ENCODE results near the gene DSCAM. TPM values are rescaled to one million over a fixed set of nuclear protein-coding genes. Genes with fewer than 3 reads are reported as not detected.
"Not testable (repeated sequence)": the region's sequence is repeated elsewhere in the genome, so short reads cannot be mapped to it uniquely, and the experiment has no call there.

The DSCAM gene
- total RNA-seq, 1 experiment from 2014 or later = not detected

DNA sequence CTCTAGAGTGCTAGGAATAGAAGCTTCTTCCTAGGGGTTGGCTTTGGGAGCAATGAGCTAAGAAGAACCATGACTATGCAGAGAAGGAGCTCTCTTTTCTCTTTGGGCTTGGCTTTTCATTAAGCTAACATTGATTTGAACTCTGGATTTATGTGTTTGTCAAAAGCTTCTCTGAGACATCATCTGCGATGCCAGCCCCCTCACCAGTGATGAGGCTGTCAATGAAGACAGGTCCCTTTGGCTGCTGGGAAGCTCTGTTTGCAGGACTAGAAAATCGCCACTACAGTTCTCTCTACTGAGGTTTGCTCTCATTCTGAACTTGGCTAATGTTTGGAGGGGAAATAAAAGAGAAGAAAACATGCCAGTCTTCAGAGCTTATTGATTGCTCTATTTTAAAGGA, 794.7 kb downstream of the DSCAM start:
- DNase-seq (ENCODE audit: low spot score) = no peak

DNA sequence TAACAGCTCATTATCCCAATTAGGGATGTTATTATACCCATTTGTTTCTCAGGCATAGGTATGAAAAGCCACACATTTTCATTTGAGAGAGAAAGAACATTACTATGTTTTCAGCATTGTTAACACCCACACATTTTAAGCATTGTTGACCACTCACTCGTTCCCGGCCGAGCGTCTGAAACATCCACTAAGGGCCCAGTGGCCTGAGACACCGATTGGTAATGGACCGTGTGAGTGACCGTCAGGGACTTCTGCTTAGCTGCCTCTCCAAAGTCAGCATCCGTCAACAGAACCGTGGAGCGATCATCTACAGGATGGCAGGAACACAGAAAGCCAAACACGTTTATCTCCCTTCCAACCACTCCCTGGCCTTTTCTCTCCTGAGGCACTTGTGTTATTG, 795.2 kb downstream of the DSCAM start:
- DNase-seq (ENCODE audit: low spot score) = no peak

DNA sequence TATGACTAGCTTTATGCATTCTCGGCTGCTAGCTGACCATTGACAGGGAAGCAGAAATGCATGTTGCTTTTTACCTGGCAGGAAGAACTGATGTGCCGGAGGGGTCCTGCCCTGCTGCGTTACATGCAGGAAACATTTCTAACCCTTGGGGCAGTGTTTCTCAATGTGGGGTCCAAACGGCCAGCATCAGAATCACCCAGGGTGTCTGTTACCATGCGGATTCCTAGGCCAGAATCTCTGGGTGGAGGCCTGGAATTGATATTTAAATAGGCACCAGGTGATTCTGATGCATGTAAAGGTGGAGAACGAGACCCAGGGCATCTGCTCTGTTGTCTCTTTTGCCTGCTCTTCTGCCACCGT, 797.0 kb downstream of the DSCAM start:
- DNase-seq (ENCODE audit: low spot score) = no peak

DNA sequence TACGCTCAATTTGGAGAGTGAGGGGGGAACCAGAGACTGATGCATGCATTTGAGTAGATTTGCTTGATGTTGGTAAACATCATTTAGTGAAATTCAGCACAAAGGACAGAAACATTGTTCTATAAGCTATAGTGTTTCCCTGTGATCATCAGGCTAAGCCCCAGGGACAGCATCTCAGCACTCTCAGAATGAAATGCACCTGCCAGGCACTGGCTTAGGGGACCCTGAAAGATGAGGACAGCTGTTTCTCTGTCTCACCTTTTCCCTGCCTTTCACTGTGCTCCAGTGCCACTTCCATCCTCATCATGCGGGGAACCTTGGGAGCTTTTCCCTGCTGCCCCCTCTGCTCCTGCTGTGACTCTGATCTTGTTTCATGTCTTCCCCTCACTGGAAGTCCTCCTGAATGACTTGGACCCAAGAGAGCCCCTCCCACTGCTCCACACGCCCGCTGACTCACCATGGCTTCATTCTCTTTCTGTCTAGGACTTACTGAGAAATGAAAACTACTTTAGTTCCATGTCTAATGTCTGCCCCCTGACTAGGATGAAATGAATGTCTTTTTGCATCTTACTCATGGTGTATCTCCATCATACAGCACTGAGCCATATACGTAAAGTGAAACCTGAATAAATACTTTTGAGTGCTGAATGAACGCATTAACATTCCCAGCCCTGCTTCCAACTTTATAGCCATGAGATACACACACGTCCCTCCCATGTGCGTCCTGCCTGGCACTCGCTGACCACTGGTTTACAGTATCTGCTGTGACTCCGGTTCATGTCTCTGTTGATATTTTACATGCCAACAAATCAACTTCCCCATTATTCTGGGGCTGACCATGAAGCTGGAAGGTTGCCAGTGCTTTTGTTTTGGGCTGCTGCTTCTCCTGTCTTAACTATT, 797.7 kb downstream of the DSCAM start:
- no peak for DNase-seq (ENCODE audit: low spot score)

DNA sequence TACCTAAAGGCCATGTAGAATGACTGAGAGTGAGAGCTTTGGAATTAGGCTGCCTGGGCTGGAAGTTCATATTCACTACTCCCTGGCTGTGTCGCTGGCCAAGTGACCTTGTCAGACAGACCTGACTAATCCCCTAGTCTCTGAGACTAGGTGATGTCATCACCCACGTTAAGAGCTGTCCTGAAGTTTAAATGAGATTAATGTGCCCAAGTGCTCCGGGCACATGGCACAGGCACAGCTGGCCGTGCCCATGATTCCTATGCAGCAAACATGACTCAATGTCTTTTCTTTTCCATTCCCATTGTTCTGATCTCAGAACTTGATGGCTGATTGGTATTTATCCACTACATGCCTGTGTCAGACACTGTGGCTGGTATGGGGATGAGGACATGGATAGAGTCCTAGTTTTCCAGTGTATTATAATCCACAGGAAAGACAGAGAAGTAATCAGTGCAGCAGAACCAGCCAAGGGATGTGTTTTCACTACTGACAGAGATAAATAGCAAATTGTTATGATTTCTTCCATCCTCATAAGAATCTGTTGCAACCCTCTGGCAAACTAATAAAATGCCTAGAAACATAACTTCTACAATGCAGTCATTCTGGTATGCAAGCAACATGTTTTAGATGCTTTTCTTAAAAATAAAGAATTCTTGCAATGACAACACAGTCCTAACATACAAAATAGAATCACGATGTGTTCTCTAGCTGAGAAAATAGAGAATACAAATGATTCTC, 798.8 kb downstream of the DSCAM start:
- no peak for DNase-seq (ENCODE audit: low spot score)

DNA sequence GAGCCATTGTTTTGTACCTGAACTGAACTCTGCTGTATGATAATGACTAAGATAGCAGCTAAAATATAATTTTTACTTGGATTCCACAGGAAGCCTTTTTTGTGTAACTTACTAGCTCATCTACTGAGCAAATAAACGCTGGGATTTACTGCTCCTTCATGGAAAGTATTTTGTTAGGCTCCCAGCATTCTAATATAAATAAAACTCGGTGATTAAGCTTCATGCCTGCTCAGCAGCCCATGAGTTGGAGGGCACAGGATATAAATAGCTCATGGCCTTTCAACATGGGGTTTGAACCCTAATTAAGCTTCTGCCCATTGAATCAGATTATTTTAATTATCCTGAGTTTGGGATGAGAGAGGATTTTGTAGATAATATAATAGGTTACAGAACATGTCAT, 799.7 kb downstream of the DSCAM start:
- no peak for DNase-seq (ENCODE audit: low spot score)

DNA sequence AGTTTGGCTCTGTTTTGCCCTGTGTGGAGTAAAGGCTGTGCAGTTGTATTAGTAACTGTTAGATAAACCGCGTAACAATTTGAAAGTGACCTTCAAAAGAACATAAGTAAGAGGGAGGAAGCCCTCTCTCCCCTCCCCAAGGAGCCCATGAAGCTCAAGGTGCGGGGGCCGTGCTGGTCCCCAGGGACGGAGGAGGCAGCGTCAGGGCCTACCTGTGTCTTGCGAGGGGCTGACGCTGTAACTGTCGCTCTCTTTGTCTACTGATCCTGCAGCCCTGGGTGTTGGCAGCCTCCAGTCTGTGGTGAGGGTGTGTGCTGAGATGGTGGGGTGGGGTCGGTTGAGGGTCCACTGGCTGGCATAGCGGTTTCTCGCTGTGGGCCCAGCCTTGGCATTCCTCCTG, 803.1 kb downstream of the DSCAM start:
- no peak for DNase-seq (ENCODE audit: low spot score)

DNA sequence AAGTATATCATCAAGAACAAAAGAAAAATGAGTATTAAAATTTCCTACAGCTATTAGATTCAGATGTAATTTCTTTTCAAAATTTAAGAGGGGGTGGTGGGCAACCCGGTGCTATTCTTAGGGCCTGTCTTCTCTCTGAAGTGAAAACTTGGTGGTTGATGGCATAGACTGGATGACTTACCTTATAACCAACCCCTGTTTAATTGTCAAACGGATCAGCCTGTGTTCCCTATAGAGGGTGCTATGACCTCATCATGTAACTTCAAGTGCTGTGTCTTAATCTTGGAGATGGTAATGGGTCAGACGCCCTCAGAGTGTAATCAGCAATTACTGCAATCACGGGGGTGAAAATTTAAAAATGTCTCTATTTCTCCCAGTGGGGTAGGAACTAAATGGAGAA, 803.5 kb downstream of the DSCAM start:
- no peak for DNase-seq (ENCODE audit: low spot score)

DNA sequence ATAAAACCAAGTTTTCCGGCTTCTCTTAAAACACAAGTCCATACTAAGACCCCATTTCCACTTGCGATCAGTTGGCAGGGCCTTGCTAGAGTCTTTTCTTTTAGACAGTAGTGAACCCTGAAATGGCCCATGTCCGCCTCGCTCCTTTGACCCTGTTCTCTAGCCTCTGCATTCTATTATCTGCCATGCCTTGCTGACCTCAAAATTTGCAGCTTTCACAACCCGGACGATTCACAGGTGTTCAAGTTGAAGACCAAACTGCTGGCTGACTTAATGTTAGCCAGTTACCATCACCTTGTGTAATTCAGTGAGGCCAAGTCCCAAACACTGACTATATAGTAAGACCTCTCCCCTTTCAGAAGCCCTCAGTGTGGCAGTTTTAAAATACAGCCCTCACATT, 805.5 kb downstream of the DSCAM start:
- DNase-seq (ENCODE audit: low spot score) = no peak

DNA sequence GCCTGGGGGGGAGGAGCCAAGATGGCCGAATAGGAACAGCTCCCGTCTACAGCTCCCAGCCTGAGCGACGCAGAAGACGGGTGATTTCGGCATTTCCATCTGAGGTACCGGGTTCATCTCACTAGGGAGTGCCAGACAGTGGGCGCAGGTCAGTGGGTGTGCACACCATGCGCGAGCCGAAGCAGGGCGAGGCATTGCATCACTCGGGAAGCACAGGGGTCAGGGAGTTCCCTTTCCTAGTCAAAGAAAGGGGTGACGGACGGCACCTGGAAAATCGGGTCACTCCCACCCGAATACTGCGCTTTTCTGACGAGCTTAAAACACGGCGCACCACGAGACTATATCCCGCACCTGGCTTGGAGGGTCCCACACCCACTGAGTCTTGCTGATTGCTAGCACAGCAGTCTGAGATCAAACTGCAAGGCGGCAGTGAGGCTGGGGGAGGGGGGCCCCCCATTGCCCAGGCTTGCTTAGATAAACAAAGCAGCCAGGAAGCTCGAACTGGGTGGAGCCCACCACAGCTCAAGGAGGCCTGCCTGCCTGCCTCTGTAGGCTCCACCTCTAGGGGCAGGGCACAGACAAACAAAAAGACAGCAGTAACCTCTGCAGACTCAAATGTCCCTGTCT, 813.7 kb downstream of the DSCAM start:
- DNase-seq (ENCODE audit: low spot score) = not testable (repeated sequence)

DNA sequence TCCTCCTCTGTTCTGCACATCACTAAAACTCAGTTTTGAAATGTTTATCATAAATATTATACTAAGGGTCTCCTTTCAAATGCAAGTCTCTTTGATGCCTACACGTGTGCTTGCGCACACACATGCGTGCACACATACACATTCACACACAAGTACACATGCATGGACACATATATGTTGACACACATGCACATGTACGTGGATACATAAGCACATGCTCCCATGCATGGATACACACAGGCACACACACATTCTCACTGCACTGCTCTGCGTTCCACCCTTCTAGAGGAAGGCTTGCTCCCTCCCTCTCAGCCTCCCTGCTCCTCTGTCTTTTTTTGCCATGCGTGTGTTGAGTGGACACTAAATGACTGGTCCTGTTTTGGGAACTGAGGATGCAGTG, 817.1 kb downstream of the DSCAM start:
- DNase-seq (ENCODE audit: low spot score) = no peak

DNA sequence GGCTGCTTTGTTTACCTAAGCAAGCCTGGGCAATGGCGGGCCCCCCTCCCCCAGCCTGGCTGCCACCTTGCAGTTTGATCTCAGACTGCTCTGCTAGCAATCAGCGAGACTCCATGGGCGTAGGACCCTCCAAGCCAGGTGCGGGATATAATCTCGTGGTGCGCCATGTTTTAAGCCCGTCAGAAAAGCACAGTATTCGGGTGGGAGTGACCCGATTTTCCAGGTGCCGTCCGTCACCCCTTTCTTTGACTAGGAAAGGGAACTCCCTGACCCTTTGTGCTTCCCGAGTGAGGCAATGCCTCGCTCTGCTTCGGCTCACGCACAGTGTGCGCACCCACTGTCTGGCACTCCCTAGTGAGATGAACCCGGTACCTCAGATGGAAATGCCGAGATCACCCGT, 818.6 kb downstream of the DSCAM start:
- DNase-seq (ENCODE audit: low spot score) = not testable (repeated sequence)

DNA sequence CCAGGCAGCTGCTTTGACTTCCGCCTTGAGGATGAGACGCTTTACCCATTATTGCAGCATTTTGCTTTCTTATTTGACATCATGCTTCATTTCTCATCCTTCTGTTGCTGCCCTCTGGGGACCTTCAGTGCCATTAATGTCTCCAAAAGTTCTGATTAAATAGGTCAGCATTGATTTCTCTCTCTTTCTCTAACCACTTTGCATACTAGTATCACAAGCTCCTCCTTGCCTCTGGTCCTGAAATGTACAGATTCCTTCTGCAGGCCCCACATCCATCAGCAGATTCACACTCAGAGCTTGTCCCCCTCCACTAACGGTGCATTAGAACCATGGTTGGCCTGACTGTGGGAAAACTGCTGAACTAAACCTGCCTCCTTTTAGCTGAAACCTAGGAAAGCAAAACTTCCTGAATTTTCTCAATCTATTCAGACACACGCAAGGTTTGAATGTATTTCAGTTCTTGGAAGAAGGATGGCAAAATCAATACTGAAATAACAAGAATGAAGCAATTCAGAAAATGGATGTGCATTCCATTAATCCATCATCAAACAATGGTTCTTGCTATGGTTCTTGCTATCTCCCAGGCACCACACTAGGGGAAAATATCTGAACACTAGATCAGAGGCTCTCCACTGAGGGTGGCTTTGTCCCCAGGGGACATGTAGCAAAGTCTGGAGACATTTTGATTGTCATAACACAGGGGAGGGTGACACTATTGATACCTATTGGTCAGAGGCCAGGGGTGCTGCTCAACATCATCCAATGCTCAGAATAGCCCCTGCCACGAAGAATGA, 825.2 kb downstream of the DSCAM start:
- no peak for DNase-seq (ENCODE audit: low spot score)

DNA sequence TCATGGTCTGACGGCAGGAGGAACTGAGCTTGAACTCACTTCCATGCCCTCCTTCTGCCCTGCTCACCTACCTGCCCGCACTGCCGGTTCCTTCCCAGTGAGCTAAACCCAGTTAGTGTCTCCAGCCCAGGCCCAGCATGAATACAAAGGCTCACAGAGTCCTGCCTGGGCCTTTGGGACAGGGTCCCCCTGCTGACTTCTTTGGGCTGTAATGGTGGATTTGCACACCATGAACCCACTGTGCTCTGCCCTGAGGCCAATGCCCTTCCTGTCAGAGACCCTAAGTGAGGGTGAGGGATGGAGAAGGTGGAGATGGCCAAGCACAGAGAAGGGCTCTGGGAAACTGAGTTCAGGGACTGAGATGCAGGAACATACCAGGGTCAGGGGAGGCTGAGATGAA, 826.3 kb downstream of the DSCAM start:
- no peak for DNase-seq (ENCODE audit: low spot score)

DNA sequence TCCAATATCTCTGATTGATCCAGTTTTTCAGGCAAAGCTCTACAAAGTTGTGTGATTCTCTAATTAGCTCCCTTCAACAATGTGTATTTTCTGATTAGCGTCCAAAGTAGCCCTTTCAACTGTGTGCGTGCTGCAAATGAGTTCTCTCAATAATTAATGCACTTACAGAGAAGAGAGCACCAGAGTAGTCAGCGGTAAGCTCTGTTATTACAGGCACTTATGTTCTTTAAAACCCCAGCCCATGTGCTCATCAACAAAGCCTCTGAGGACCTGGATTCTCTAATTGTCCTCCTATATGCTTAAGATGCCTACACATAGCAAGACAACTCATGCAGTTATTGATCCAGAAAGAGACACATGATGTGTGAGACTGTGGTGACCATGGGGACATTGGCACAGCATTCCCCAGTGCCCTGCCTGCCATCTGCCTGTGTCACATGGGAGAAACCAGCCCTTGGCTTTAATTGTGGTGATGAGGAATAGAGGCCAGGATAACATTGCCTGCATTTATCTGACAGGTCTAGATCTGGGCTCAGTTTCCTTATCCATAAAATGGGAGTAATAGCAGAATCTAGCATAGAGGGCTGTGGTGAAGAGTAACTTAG, 828.0 kb downstream of the DSCAM start:
- no peak for DNase-seq (ENCODE audit: low spot score)

DNA sequence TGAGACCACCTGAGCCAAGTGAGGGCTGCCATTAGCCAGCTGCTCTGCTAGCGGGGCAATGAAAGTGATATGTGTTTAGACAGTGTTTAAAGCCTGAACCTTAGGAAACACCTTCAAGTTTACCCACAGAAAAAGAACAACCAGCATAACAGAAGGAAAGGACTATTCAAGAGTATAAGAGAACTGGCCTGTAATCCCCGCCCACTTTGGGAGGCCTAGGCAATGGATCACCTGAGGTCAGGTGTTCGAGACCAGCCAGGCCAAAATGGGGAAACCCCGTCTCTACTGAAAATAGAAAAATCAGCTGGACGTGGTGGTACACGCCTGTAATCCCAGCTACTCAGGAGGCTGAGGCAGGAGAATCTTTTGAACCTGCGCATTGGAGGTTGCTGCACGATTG, 830.3 kb downstream of the DSCAM start:
- DNase-seq (ENCODE audit: low spot score) = no peak

DNA sequence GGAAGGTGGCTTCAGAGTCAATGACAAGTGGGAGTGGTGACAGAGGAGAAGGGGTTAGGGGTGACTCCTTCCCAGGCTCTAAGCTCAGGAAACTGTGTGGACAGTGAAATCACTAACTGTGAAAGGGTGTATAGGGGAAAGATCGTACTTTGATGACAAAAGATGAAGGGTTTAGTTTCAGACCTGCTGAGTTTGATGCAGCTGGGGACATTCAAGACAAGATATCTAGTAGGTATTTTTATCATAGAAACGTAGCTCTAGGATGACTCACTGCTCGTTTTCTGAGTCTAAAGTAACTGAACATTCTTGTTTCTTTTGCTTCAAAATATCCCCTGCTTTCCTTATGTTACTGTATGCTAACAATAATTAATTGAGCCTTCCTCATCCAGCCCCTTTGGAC, 830.7 kb downstream of the DSCAM start:
- DNase-seq (ENCODE audit: low spot score) = no peak

DNA sequence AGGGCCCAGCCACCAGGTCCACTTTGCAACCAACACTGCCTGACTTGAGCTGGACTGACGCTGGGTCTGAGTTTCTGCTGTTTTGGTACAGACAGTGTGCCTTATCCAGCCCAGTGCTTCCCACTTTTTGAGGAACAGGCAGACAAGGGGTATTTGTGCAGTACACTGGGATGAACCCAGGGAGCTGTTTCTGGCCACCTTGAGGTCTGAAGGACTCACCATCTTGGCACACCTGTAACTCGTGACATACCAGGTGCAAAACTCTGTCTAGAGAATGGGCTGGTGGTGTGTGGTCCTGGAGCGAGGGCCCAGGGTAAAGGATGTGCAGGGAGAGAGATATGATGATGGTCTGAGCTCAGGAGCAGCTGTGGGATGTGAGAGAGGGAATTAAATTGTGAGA, 831.1 kb downstream of the DSCAM start:
- no peak for DNase-seq (ENCODE audit: low spot score)

DNA sequence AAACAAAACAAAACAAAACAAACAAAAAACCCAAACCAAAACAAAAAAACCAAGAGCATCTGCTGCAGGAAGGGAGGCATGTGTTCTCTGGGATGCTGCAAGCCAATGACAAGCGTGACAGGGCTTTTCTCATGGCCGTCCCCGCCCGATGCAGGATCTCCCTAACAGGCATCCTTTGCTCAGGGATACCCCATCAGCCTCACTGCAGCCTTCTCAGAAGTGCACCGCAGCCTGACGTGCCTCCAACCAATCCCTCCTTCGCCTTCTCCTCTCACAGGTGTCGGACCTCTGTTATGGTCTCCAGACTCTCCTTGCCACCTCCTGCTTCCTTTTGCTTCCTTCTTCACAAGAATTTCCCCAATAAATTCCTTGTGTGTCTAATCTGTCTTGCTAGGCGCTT, 832.6 kb downstream of the DSCAM start:
- no peak for DNase-seq (ENCODE audit: low spot score)

DNA sequence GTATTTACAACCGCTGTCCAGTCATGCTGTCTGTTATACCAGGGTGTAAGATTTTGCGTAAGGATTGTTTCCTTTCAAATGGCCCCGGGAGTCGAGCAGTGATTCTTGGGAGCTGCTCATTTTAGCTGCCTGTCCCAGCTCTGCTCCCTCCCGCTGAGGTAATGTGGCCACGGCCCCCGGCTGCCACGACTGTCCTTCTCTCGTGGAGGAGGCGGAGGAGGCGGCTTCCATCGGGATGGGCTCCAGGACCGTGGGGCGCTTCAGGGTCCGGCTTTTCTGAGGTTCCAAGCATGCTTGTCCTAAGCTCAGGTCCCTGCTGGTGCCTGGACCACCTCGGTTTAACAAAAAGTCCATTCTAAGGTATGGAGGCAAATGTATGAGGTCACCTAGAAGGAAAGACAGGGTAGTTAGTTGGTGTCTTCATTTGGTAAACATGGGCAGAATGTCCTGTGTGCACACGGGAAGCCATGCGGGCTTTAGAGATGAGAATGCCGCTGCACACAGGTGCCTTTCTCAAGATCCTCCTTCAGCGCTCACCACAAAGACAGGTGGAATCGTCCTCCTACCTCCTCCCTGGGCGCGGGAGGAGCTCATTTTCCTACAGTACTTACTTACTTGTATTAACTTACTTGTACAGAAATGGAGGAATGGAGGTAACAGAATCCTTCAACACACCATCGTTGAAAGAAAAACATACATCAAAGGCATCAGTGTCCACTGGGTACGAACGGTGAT, 833.8 kb downstream of the DSCAM start:
- no peak for DNase-seq (ENCODE audit: low spot score)

DNA sequence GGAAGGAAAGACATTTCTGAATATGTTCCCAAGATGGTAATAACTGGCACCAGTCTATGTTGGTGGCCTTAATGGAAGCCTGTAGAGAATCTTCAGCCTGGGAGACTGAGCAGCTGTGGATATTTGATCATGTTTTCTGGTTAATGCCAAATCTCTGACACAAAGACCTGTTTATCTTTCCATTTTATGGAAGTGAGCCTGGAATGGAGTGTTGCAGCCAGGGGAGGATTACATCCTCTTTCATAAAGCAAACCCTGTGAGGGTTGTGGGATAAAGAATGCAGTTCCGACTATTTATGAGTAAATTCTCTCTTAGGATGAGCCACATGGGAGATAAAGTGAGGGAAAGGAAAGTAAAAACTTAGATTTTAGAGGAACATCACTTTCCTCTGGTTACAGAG, 835.6 kb downstream of the DSCAM start:
- no peak for DNase-seq (ENCODE audit: low spot score)

Measured in A172 (cell line).